GM18511 (cell line): ENCODE measurements around the gene HOXA13.

Source experiments
- ATAC-seq: cut with Tn5 transposase; IDR thresholded peaks from one replicate; pipeline ENCODE4 v1.9.1; 2021; ENCODE audit warnings: mild to moderate bottlenecking, moderate library complexity; ENCODE audit not compliant: unreplicated experiment

Gene HOXA13

DNA sequence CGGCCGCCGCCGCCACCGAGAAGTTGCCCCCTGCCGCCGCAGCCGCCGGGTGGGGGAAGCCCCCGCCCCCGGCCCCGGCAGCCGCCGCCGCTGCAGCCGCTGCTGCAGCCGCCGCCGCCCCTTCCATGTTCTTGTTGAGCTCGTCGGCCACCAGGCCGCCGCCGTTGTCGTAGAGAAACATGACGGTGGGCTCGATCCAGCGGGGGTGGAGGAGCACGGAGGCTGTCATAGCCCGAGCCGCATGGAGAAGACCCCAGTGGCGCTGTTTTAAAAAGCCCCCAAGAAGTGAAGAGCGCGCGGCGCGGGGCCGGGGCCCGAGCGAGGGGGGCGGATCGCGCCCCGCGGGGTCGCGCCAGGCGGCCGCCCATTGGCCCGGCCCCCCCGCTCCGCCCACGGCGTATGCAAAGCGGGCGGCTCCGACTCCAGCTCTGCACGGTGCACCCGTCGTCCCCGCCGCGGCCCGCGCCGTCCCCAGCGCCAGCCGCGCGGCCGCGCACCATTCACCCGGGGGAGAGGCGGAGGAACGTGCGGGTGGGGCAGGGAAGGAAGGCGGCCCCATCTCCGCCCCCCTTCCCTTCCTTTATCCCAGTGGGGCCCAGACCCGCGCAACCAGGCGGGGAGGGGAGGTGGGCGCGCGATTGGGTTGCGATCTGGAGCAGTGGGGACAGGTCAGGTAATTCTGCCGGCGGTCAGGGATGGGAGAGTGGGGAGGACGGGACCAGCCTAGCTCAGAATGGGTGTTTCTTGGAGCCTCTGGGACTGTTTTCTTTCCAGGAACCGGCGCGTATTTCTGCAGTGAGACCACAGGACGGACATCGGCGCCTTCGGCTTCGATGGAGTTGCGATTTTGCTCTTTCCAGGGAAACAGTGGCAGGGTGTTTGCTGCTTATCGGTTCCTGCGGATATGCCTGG lies at the start of gene HOXA13:
Gene HOXA13, minus strand, starts transcription at position 243 of the 912 bp plus-strand sequence. Its CDS starts 14 bp downstream, at position 229.
- ATAC-seq = peak; percentile 50

- ATAC-seq = no peak
Observed at GRCh38 chr7:27248911-27249723, 49.2 kb upstream of the HOXA13 start.

DNA sequence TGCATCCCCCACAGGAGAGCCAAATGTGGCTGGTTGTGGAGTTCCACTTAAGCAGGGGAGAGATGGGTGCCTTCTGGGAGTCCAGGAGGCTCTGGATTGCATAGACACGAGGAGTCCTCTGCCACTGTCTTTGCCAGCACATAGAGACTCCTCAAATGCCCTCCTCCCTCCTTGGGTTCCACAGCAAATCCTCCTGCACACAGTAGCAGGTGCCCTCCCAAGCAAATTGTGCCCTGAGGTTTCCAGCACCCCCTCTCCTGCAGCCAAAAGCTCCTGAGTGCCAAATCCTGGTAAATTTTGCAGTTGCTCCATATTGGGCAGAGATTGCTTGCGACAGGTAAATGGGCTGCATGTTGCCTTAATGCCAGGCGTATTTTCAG lies 48.5 kb upstream of the HOXA13 start:
- no peak for ATAC-seq

DNA sequence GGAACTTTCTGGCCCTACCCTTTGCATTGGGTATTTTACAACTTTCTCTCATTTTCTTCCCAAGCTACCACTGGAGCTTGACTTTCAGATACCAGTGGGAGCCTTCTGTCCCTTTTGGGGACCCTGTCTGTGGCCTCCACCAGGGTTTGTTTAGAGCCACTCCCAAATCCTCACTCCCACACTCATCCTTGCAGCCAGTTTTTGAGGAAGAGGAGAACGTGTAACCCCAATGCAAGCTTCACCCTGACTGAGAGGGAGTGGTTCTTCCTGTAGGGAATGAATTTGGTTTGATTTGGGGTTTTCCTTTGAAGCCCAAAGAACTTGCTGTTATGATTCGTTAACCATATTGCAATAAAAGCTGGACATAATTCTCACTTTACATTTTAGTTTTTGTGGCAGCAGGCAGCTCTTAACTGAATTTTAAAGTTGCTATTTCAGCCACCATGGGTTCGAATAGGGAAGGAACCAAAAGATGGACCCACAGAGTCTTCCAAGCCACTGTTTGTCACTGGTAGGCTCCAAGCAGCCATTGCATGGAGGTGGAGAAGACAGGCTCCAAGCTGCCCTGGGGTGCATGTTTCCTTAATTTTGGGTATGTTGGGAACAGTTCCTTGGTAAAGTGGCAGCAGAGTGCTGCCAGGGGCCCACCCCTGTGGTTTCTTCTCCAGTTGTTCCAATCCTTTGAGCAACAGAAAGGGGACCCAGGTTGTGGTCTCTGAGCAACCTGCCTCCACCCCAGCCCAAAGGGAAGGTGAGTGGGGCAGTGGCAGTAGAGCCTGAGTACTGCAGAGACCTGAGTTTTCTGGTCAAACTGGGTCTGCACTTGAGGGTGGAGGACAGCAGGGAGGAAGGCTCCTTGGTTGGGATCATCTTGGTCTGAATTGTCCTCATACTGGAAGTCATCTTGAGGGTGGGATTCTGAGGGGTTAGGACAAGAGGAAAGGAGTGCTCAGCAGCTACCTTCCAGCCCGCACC lies 47.8 kb upstream of the HOXA13 start:
- ATAC-seq = no peak

DNA sequence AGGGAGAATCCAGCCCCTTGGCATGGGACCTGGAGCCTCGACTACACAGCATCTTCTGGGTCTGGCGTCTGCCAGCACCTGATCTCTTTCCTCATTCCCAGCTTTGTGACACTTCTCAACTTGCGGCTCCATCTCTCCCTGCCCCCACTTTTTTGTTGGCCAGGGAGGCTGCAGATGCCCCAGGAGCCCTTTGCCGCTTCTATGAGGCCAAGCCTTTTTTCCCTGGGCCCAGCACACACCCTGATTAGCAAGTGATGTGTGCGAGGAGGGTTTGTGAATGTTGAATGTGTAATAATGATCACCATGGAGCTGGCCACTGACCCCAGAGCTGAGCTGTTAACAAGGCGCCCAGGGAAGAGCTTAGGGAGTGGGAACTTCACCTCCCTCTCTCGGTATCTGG lies 47.1 kb upstream of the HOXA13 start:
- no peak for ATAC-seq

GRCh38 chr7:27245798-27246691 lies 46.2 kb upstream of the HOXA13 start:
- no peak for ATAC-seq

DNA sequence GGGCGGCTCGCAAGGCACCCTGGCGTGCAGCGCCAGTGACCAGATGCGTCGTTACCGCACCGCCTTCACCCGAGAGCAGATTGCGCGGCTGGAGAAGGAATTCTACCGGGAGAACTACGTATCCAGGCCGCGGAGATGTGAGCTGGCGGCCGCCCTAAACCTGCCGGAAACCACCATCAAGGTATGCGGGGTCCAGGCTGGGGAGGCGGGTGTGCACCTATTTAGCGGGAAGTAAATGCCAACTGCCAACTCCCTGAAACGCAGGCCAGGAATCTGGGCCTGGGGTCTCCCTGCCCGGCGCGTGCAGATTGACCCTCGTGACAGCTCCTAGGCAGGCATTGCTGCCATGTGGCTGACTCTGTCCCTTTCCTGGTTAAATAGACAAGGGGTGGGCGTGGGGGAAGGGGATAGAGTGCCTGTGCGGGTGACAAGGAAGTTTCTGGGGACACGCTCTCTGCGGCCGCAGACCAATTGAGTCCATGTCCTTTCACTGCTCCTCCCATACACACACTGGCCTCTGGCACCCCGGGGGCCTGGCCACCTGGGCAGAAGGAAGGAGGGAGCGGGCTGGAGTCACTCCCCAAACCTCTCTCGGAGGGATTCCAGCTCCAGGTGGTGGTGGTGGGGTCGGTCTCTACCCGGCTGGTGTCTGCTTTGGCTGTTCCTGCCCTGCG lies 45.4 kb upstream of the HOXA13 start:
- ATAC-seq = no peak

DNA sequence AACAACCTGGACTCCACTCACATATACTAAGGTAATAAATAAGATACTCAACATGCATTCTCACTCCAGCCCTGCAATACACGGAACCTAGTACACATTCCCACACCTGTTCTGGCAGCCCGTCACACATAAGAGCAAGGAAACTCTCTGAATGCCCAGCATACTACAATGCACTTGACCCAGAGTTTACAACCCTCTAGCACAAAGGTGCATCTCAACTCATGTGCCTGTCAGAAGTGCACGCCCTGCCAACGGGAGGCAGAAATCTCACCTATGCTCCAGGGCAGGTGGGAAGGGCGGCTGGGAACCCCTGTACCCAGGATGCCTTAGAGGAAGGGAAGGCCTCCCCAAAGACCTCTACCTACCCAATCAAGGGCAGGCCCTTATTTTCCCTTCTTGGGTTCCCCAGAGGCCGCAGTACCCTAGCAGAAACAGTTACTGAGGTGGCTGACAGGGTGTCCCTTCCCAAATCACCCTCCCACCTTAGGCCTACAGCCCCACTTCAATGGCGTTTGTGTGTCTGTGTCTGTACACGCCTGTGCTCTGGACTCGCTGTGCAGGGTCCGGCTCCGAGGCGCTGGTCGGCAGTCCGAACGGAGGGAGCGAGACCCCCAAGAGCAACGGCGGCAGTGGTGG lies 44.7 kb upstream of the HOXA13 start:
- ATAC-seq = no peak

GRCh38 chr7:27243340-27244163 lies 43.7 kb upstream of the HOXA13 start:
- no peak for ATAC-seq

DNA sequence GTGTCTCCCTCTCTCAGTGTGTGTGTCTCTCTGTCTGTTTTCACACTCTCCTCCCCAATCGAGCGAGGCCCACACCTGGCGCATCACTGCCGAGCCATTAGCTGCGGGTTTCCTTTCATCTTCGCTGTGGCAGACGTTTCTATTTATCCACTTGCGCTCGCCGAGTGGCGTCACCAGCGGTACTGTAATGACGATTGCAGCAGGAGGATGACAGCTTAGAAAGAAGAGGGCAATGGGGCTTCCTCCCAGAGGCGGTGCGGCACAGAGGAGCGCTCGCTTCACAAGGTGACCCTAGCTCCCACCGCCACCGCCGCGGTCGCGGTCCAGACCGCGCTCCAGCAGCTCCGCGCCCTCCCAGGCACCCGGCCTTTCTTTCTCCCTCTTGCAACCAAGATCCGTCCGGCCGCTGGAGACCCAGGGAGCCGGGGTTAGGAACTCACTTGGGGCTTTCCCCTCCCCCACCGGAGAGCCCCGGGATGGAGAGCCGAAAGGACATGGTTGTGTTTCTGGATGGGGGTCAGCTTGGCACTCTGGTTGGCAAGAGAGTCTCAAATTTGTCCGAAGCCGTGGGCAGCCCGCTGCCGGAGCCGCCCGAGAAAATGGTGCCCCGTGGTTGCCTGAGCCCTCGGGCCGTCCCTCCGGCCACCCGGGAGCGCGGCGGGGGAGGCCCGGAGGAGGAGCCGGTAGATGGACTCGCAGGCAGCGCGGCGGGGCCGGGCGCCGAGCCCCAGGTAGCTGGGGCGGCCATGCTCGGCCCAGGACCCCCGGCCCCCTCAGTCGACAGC lies 42.9 kb upstream of the HOXA13 start, which contains the start of gene EVX1:
Gene EVX1, plus strand, starts transcription at position 248 of the 785 bp plus-strand sequence. Its CDS starts 229 bp downstream, at position 477.
- ATAC-seq = no peak

- ATAC-seq = no peak
Observed at GRCh38 chr7:27242154-27242553, 42.3 kb upstream of the HOXA13 start.

GRCh38 chr7:27241189-27242056 lies 41.5 kb upstream of the HOXA13 start:
- no peak for ATAC-seq

DNA sequence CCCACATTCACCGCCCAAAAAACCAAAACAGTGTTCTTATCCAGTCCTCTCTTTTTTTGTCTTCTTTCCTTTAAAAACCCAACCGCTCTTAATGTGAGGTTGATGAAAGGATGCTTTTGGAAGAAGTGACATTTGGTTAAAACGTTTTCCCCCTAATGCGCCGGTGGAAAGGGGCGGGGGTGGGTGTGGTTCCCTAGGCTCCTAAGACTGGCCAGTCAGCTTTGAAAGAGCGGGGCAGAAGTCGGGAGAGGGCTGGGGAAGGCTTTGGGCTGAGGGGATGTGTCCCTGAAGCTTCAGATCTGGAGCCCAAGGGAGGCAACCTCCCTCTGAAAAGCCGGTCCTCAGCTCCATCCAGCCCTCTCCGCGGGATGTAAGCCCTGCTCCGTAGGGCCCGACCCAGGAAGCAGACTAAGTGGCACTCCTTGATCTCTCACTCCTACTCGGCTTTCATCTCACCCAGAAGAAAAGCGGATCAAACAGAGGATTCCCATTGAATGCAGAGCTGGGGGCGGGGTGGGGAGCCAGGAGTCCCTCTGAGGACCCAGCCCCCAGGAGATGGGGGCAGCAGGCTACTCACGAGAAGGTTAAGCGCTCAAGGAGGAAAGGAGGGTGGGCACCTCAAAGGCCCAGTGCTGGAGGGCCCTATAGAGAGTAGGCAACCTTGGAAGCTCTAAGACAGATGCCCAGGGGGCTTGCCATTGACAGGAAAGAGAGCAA lies 40.3 kb upstream of the HOXA13 start:
- ATAC-seq = no peak

DNA sequence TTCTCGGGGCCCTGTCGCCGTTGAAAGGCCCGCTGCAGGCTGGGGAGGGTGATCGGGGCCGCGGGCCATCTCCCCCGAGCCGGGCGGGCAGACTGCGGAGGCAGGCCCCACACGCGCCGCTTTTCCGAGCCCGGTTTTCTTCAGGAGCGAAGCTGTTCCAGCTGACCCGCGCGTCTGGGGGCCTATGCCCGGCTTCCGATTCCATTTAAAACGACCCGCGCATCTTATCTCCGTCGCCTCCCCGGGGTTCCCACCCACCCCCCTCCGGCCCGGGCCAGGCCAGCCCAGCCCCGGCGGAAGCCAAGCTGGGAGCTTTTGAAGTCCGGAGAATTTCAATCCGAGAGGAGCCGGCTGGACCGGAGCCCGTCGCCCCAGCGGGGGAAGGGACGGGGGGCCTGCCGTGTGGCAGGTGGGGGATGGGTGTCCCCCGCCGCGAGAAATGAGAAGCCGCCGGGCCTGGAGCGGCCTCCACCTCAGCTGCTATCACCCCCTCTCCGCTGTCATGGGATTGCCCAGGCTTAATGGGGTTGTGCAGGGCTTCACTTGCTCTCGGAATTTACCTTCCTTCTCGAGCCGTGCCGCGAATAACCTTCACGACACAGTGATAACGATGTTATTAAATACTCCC lies 39.6 kb upstream of the HOXA13 start:
- no peak for ATAC-seq

DNA sequence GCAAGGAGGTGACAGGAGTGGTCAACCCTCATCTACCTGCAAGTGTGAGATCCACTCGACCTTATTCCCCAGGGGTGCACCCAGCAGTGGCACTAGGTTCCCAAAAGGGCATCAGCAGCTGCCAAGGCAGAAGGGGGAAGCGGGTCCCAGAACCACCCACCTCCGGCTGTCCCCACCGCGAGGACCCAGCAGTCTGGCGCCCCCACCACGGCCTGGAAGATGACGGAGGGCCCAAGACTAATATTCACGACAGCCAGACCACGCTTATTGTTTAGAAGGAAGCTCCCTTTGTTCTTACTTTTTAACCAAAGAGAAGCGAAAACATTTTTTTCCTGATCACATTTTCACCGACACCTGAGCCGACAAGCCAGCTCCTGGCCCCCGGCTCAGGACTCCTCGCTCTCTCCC lies 39.1 kb upstream of the HOXA13 start:
- no peak for ATAC-seq
